AG09319 (cell line): Measurements from ENCODE around the gene CDH12.
"Not testable (repeated sequence)": the region's sequence is repeated elsewhere in the genome, so short reads cannot be mapped to it uniquely, and the experiment has no call there.

Experiments
- DNase-seq: peaks from one replicate; pipeline ENCODE4 v3.0.0-alpha.2; 2010; ENCODE audit warnings: low read depth; ENCODE audit errors: extremely low read depth
- CTCF ChIP-seq: IDR thresholded peaks from 2 replicates; pipeline ENCODE4 v1.5.1; 2011; ENCODE audit warnings: low read depth, mild to moderate bottlenecking, inconsistent platforms, low read length, moderate library complexity

Gene CDH12

DNA sequence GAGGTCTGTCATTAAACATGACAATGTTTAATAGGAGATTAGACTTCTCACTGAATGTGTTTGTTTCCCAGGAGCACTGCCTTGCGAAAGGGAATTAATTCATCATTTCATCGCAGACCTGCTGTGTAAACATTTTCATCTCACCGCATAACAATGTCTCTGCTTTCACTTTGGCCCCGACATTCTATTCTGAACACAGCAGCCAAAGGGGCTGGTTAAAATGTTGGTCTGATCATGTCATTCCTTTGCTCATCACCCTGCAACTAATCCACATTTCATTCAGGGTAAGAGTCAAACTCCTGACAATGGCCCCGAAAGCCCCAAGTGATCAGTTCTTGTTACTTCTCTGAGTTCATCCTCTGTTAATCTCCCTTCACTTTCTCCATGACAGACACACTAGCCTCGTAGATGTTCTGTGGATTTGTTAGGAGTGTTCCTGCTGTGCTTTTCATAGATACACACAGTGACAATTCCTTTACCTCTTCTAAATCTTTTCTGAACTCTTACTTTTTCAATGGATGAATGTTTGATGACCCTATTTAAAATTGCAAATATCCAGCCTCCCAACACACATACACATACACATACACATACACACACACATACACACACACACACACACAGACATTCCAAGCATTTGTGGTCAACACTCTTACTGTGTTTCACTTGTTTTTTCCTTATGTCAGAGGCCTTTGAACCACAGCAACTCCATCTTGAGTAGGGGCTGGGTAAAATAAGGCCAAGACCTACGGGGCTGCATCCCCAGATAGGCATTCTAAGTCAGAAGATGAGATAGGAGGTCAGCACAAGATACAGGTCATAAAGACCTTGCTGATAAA is 688.0 kb downstream of the CDH12 start:
- not testable (repeated sequence) for DNase-seq

GRCh38 chr5:22156953-22157352 is 696.2 kb downstream of the CDH12 start:
- DNase-seq = not testable (repeated sequence)

- DNase-seq = not testable (repeated sequence)
These were observed 698.4 kb downstream of the CDH12 start for GRCh38 chr5:22154779-22155178.

- not testable (repeated sequence) for DNase-seq
These were observed 701.3 kb downstream of the CDH12 start for GRCh38 chr5:22151801-22152200.

GRCh38 chr5:22140418-22140817 is 712.7 kb downstream of the CDH12 start:
- DNase-seq = not testable (repeated sequence)

- not testable (repeated sequence) for DNase-seq
These were observed 713.4 kb downstream of the CDH12 start for GRCh38 chr5:22139662-22140300.

GRCh38 chr5:22111320-22111719 is 741.8 kb downstream of the CDH12 start:
- no peak for TF ChIP-seq CTCF
- DNase-seq = no peak

DNA sequence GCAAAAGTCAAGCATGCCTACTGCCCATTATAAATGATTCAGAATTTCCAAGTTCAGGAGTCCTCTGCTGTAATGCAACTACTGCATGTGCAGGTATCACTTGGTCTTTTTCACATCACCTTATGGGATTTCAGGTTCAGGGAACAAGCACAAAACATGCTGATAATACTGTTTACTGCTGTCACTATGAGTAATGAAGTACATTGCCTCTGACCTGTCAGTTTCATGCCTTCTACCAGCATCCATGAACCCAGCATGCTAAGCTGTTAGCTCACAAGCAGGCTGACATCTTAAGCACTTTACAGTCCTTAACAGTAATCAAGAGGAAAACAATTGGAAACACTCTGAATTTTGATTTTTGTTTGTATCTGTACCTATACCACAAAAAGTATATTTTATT is 743.8 kb downstream of the CDH12 start:
- no peak for DNase-seq
- TF ChIP-seq CTCF = no peak

GRCh38 chr5:22108545-22108944 is 744.6 kb downstream of the CDH12 start:
- TF ChIP-seq CTCF = no peak
- DNase-seq = no peak

- no peak for TF ChIP-seq CTCF
- DNase-seq = no peak
These were observed 750.3 kb downstream of the CDH12 start for GRCh38 chr5:22102823-22103359.
